GM12878 (cell line): ENCODE data around the gene HOOK2. TPM values are rescaled to one million over a fixed set of nuclear protein-coding genes. Genes with fewer than 3 reads are reported as not detected.

ENCODE experiments used
- CHD1 ChIP-seq: IDR thresholded peaks from 2 replicates; pipeline ENCODE4 v1.6.1; 2012; ENCODE audit warnings: low read depth, low read length, improper control_type of control experiment
- GATAD2B ChIP-seq: fragments of 450-650 bp; conservative IDR thresholded peaks from 2 replicates; pipeline ENCODE4 v1.6.1; 2017; ENCODE audit warnings: low read depth, mild to moderate bottlenecking, moderate library complexity
- IRF4 ChIP-seq: IDR thresholded peaks from 2 replicates; pipeline ENCODE4 v1.6.1; 2011; ENCODE audit warnings: low read depth, low read length
- MTA2 ChIP-seq: fragments of 450-650 bp; IDR thresholded peaks from 2 replicates; pipeline ENCODE4 v1.6.1; 2016; ENCODE audit warnings: low read depth, mild to moderate bottlenecking, moderate library complexity
- TCF12 ChIP-seq: IDR thresholded peaks from 2 replicates; pipeline ENCODE4 v1.6.1; 2011; ENCODE audit warnings: low read depth, mild to moderate bottlenecking, low read length
- YY1 ChIP-seq: IDR thresholded peaks from 2 replicates; pipeline ENCODE4 v1.6.1; 2011; ENCODE audit warnings: low read depth, mild to moderate bottlenecking, low read length
- ZNF217 ChIP-seq: fragments of 450-650 bp; IDR thresholded peaks from 2 replicates; pipeline ENCODE4 v1.6.1; 2017; ENCODE audit warnings: antibody characterized with exemption, mild to moderate bottlenecking
- ZNF592 ChIP-seq: fragments of 450-650 bp; IDR thresholded peaks from 2 replicates; pipeline ENCODE4 v1.6.1; 2017; ENCODE audit warnings: mild to moderate bottlenecking, moderate library complexity
- polyA plus RNA-seq, 11 experiments: library from polyadenylated mRNA; depleted of rRNA in 4 of 11; unstranded in 6 of 11; stranded (reverse) in 5 of 11; fragments of >200 nt; fragmentation: Nextera tagmentation in 4 of 11; fragmentation: Illumina TruSeq in 1 of 11; extraction: Ambion mirVana in 4 of 11; extraction: Trizol in 1 of 11; gene quantifications; 1 replicate in 1 of 11; 2 replicates in 10 of 11; pipeline versions ENCODE4 v1.2.1 to v1.2.3, GENCODE V29; 2011 to 2016; ENCODE audit warnings: inconsistent platforms in 2 of 11, missing spikeins in 2 of 11, low read depth in 1 of 11
- total RNA-seq, 4 experiments: library from RNA; depleted of rRNA in 3 of 4; stranded (reverse); fragments of >200 nt in 3 of 4; fragmentation: Illumina TruSeq in 1 of 4; extraction: Trizol in 1 of 4; gene quantifications; 2 replicates each; pipeline versions ENCODE4 v1.2.1 to v1.2.3, GENCODE V29; 2013 to 2021
- TF ChIP-seq, protein P1 (sequence below): fragments of 450-650 bp; formaldehyde crosslinking; IDR thresholded peaks from 2 replicates; pipeline ENCODE4 v1.5.0; 2022; ENCODE audit warnings: mild to moderate bottlenecking, missing genetic modification characterization
- TF ChIP-seq, protein P2 (sequence below): fragments of 450-650 bp; IDR thresholded peaks from 2 replicates; pipeline ENCODE4 v1.6.1; 2017; ENCODE audit warnings: mild to moderate bottlenecking, moderate library complexity
- TF ChIP-seq, protein P3 (sequence below): IDR thresholded peaks from 2 replicates; pipeline ENCODE4 v1.6.1; 2012; ENCODE audit warnings: low read depth, low read length, improper control_type of control experiment

HOOK2 gene
- total and polyA plus RNA-seq, 10 of the 15 experiments (the other 5 are each of a cell fraction or from before 2014, with no cell fraction given) = 1.5 to 9.6 (median 6.2) TPM

GRCh38 chr19:12786141-12786870 is 11.0 kb upstream of the HOOK2 start (continued):
- TF ChIP-seq, protein P1, sequence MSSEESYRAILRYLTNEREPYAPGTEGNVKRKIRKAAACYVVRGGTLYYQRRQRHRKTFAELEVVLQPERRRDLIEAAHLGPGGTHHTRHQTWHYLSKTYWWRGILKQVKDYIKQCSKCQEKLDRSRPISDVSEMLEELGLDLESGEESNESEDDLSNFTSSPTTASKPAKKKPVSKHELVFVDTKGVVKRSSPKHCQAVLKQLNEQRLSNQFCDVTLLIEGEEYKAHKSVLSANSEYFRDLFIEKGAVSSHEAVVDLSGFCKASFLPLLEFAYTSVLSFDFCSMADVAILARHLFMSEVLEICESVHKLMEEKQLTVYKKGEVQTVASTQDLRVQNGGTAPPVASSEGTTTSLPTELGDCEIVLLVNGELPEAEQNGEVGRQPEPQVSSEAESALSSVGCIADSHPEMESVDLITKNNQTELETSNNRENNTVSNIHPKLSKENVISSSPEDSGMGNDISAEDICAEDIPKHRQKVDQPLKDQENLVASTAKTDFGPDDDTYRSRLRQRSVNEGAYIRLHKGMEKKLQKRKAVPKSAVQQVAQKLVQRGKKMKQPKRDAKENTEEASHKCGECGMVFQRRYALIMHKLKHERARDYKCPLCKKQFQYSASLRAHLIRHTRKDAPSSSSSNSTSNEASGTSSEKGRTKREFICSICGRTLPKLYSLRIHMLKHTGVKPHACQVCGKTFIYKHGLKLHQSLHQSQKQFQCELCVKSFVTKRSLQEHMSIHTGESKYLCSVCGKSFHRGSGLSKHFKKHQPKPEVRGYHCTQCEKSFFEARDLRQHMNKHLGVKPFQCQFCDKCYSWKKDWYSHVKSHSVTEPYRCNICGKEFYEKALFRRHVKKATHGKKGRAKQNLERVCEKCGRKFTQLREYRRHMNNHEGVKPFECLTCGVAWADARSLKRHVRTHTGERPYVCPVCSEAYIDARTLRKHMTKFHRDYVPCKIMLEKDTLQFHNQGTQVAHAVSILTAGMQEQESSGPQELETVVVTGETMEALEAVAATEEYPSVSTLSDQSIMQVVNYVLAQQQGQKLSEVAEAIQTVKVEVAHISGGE = no peak
- TF ChIP-seq IRF4 (no peak), ZNF217 (no peak), ZNF592 (peak; percentile 49; the same call in 1 of the 2 replicates), YY1 (peak; percentile 15; the same call in 1 of the 2 replicates), CHD1 (no peak), MTA2 (peak; percentile 40; the same call in 1 of the 2 replicates), TCF12 (0 out of 2 replicates have a peak, but pooled peaks have one; percentile 8), GATAD2B (peak; percentile 93)
- TF ChIP-seq, protein P2, sequence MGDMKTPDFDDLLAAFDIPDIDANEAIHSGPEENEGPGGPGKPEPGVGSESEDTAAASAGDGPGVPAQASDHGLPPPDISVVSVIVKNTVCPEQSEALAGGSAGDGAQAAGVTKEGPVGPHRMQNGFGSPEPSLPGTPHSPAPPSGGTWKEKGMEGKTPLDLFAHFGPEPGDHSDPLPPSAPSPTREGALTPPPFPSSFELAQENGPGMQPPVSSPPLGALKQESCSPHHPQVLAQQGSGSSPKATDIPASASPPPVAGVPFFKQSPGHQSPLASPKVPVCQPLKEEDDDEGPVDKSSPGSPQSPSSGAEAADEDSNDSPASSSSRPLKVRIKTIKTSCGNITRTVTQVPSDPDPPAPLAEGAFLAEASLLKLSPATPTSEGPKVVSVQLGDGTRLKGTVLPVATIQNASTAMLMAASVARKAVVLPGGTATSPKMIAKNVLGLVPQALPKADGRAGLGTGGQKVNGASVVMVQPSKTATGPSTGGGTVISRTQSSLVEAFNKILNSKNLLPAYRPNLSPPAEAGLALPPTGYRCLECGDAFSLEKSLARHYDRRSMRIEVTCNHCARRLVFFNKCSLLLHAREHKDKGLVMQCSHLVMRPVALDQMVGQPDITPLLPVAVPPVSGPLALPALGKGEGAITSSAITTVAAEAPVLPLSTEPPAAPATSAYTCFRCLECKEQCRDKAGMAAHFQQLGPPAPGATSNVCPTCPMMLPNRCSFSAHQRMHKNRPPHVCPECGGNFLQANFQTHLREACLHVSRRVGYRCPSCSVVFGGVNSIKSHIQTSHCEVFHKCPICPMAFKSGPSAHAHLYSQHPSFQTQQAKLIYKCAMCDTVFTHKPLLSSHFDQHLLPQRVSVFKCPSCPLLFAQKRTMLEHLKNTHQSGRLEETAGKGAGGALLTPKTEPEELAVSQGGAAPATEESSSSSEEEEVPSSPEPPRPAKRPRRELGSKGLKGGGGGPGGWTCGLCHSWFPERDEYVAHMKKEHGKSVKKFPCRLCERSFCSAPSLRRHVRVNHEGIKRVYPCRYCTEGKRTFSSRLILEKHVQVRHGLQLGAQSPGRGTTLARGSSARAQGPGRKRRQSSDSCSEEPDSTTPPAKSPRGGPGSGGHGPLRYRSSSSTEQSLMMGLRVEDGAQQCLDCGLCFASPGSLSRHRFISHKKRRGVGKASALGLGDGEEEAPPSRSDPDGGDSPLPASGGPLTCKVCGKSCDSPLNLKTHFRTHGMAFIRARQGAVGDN = peak; percentile 90
- TF ChIP-seq, protein P3, sequence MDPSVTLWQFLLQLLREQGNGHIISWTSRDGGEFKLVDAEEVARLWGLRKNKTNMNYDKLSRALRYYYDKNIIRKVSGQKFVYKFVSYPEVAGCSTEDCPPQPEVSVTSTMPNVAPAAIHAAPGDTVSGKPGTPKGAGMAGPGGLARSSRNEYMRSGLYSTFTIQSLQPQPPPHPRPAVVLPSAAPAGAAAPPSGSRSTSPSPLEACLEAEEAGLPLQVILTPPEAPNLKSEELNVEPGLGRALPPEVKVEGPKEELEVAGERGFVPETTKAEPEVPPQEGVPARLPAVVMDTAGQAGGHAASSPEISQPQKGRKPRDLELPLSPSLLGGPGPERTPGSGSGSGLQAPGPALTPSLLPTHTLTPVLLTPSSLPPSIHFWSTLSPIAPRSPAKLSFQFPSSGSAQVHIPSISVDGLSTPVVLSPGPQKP = no peak
- TF ChIP-seq, all 136 proteins: peak for 17
